T-cell (primary cell): ENCODE data around the gene CLDN25. TPM values are rescaled to one million over a fixed set of nuclear protein-coding genes. Genes with fewer than 3 reads are reported as not detected.

ENCODE experiments used
- ATAC-seq, 4 experiments: fragments of 200-7000 bp in 3 of 4; fragments of 150-1000 bp in 1 of 4; cut with Tn5 transposase; replicated peaks in 1 of 4; 1 replicate in 3 of 4; 2 replicates in 1 of 4; pipeline ENCODE4 v1.10.0; 2021; ENCODE audit warnings: moderate library complexity in 3 of 4, mild to moderate bottlenecking in 2 of 4, moderate number of reproducible peaks in 1 of 4
- CTCF ChIA-PET, 2 donors: fragments of 300-600 bp; sonication (Branson Sonifier 250); formaldehyde crosslinking; loops; one replicate each; lab custom pipeline; 2022; ENCODE audit warnings: antibody characterized with exemption in 2 of 2; lab: Charles Lee
- POLR2A ChIA-PET, 2 donors: fragments of 300-600 bp; sonication (Branson Sonifier 250); formaldehyde crosslinking; loops; one replicate each; lab custom pipeline; 2022; ENCODE audit warnings: antibody characterized with exemption in 2 of 2; lab: Charles Lee
- DNase-seq, 35 experiments: peaks; one replicate each; pipeline versions ENCODE4 v3.0.0 to v3.0.0-alpha.2; 2013 to 2023
- H3K27ac ChIP-seq: one replicate; pipeline ENCODE4 v1.5.1; 2013; ENCODE audit warnings: low read length
- H3K27me3 ChIP-seq, 2 experiments: replicated peaks in 1 of 2; 1 replicate in 1 of 2; 2 replicates in 1 of 2; pipeline versions ENCODE4 v1.6.1 to v1.7.0; 2013; ENCODE audit warnings: low read length in 1 of 2, mixed read lengths in 1 of 2; ENCODE audit not compliant: control insufficient read depth in 2 of 2, insufficient read depth in 2 of 2; ENCODE audit errors: extremely low read depth in 1 of 2
- H3K36me3 ChIP-seq, 2 donors: 1 replicate in 1 of 2; 2 replicates in 1 of 2; pipeline versions ENCODE4 v1.6.1 to v1.7.0; 2013; ENCODE audit warnings: low read length in 1 of 2; ENCODE audit not compliant: control insufficient read depth in 2 of 2, insufficient read depth in 1 of 2; ENCODE audit errors: extremely low read depth in 1 of 2
- H3K4me1 ChIP-seq, 2 experiments: 1 replicate in 1 of 2; 2 replicates in 1 of 2; pipeline versions ENCODE4 v1.6.1 to v1.7.0; 2013; ENCODE audit warnings: low read length in 2 of 2, mixed read lengths in 1 of 2; ENCODE audit not compliant: insufficient read depth in 2 of 2, control insufficient read depth in 1 of 2; ENCODE audit errors: extremely low read depth in 1 of 2
- H3K4me3 ChIP-seq, 2 donors: 1 replicate in 1 of 2; 2 replicates in 1 of 2; pipeline versions ENCODE4 v1.5.1 to v1.7.0; 2013; ENCODE audit warnings: mild to moderate bottlenecking in 2 of 2, low read length in 1 of 2, moderate library complexity in 1 of 2; ENCODE audit not compliant: control insufficient read depth in 1 of 2; ENCODE audit errors: extremely low read depth in 1 of 2
- H3K9me3 ChIP-seq: 2 replicates; pipeline ENCODE4 v1.7.0; 2013
- H3K27ac Mint-ChIP-seq, 2 donors: one replicate each; pipeline ENCODE4 v1.8.0; 2020 to 2021; ENCODE audit warnings: mild to moderate bottlenecking in 2 of 2, mixed read lengths in 2 of 2
- H3K27me3 Mint-ChIP-seq, 2 donors: one replicate each; pipeline ENCODE4 v1.8.0; 2021 to 2022; ENCODE audit warnings: mixed read lengths in 2 of 2
- H3K36me3 Mint-ChIP-seq: one replicate; pipeline ENCODE4 v1.8.0; 2021; ENCODE audit warnings: mixed read lengths
- H3K4me1 Mint-ChIP-seq, 3 donors: one replicate each; pipeline ENCODE4 v1.8.0; 2020 to 2022; ENCODE audit warnings: mixed read lengths in 3 of 3, mild to moderate bottlenecking in 1 of 3
- H3K4me3 Mint-ChIP-seq, 3 donors: one replicate each; pipeline ENCODE4 v1.8.0; 2020 to 2022; ENCODE audit warnings: mild to moderate bottlenecking in 3 of 3, mixed read lengths in 3 of 3, moderate library complexity in 3 of 3
- H3K9me3 Mint-ChIP-seq, 3 donors: one replicate each; pipeline ENCODE4 v1.8.0; 2020 to 2022; ENCODE audit warnings: mixed read lengths in 3 of 3
- WGBS: methylation state at CpG from one replicate; pipeline ENCODE4 v1.1.5; 2013; ENCODE audit warnings: missing lambda C conversion rate; ENCODE audit not compliant: insufficient coverage; 5-methylcytosine and 5-hydroxymethylcytosine counted together
- total RNA-seq, 35 experiments: library from RNA in 6 of 35; stranded (reverse) in 6 of 35; fragments of 120-200 nt in 1 of 35; gene quantifications; one replicate each; pipeline versions ENCODE4 v1.2.1 to v1.2.4 and lab custom pipeline; 2013 to 2026

The CLDN25 gene
- total RNA-seq, 5 donors from 2014 or later (not counting 1 experiment from before 2014, with no cell fraction given) = not detected

- ChIA-PET CTCF (interaction anchor here (0.6 to 1.4 kb wide), 7 partner anchors 8 to 1577 kb away, joined by 3 to 11 read pairs (median 3); partner anchors contain the start of gene ZW10 (in 1 of the 2)), POLR2A (interaction anchor here in 1 of 2 donors (0.6 kb wide), 1 partner anchor 38 kb away, joined by 3 read pairs; no protein-coding TSS in a partner anchor)
- Mint-ChIP-seq H3K27ac (no peak overlapping the region), H3K9me3 (no peaks in the 10 kb centered on the region), H3K27me3 (no peaks in the 10 kb centered on the region), H3K4me1 (no peaks in the 10 kb centered on the region), H3K4me3 (no peak overlapping the region), H3K36me3 (peaks cover 22% of the 10 kb centered on the region)
- Histone ChIP-seq H3K27me3 (no peaks in the 10 kb centered on the region), H3K36me3 (peaks cover 0 to 18% of the 10 kb centered on the region in 2 donors), H3K9me3 (no peaks in the 10 kb centered on the region), H3K4me1 (no peaks in the 10 kb centered on the region), H3K27ac (no peak overlapping the region), H3K4me3 (no peak overlapping the region)
- ATAC-seq (peak in 3 of 4 experiments; percentile 54 to 66 (median 63)), DNase-seq (peak in 3 of 35 experiments; percentile 6 to 49 (median 12))
- 81% methylated on average over 3 of the region's 3 CpGs for WGBS
Observed at GRCh38 chr11:113796663-113797259, 17.2 kb downstream of the CLDN25 start.

GRCh38 chr11:113802621-113803020 is 23.0 kb downstream of the CLDN25 start:
- no peak overlapping the region for H3K4me3 Mint-ChIP-seq
- CTCF ChIA-PET = interaction anchor here in 1 of 2 donors (0.5 to 1.2 kb wide), 2 partner anchors 9 to 21 kb away, joined by 3 to 4 read pairs; no protein-coding TSS in a partner anchor
- POLR2A ChIA-PET = interaction anchor here in 1 of 2 donors (0.6 kb wide), 1 partner anchor 483 kb away, joined by 3 read pairs; no protein-coding TSS in a partner anchor
- no peaks in the 10 kb centered on the region for H3K27me3 ChIP-seq
- H3K36me3 Mint-ChIP-seq = peaks cover 54% of the 10 kb centered on the region
- H3K4me1 Mint-ChIP-seq = no peaks in the 10 kb centered on the region
- H3K4me3 ChIP-seq = no peak overlapping the region
- H3K4me1 ChIP-seq = no peaks in the 10 kb centered on the region
- H3K9me3 Mint-ChIP-seq = no peaks in the 10 kb centered on the region
- no peaks in the 10 kb centered on the region for H3K9me3 ChIP-seq
- H3K27ac ChIP-seq = no peak overlapping the region
- no peaks in the 10 kb centered on the region for H3K27me3 Mint-ChIP-seq
- DNase-seq = no peak
- peaks cover 7 to 57% of the 10 kb centered on the region in 2 donors for H3K36me3 ChIP-seq
- ATAC-seq = no peak
- no peak overlapping the region for H3K27ac Mint-ChIP-seq

GRCh38 chr11:113805640-113806039 is 26.0 kb downstream of the CLDN25 start:
- Mint-ChIP-seq H3K4me3 (no peak overlapping the region), H3K27ac (no peak overlapping the region), H3K9me3 (no peaks in the 10 kb centered on the region), H3K27me3 (no peaks in the 10 kb centered on the region), H3K4me1 (no peaks in the 10 kb centered on the region), H3K36me3 (peaks cover 61% of the 10 kb centered on the region)
- no peak overlapping the region for H3K4me3 ChIP-seq
- no peaks in the 10 kb centered on the region for H3K27me3 ChIP-seq
- no peak overlapping the region for H3K27ac ChIP-seq
- ATAC-seq (no peak), DNase-seq (no peak)
- ChIA-PET CTCF (interaction anchor here in 1 of 2 donors (0.7 kb wide), 1 partner anchor 454 kb away, joined by 5 read pairs; no protein-coding TSS in a partner anchor), POLR2A (no interaction called here)
- H3K36me3 ChIP-seq = peaks cover 15 to 64% of the 10 kb centered on the region in 2 donors
- H3K4me1 ChIP-seq = no peaks in the 10 kb centered on the region
- H3K9me3 ChIP-seq = no peaks in the 10 kb centered on the region

- no CpG with 5 or more reads among the region's 2 CpGs for WGBS
- H3K4me3 Mint-ChIP-seq = no peak overlapping the region
- Histone ChIP-seq H3K27ac (no peak overlapping the region), H3K4me3 (no peak overlapping the region), H3K9me3 (no peaks in the 10 kb centered on the region), H3K36me3 (peaks cover 15 to 61% of the 10 kb centered on the region in 2 donors), H3K4me1 (no peaks in the 10 kb centered on the region), H3K27me3 (no peaks in the 10 kb centered on the region)
- no peaks in the 10 kb centered on the region for H3K9me3 Mint-ChIP-seq
- H3K36me3 Mint-ChIP-seq = peaks cover 61% of the 10 kb centered on the region
- ATAC-seq = no peak
- CTCF ChIA-PET = interaction anchor here (0.7 to 1.5 kb wide), 5 partner anchors 9 to 454 kb away, joined by 3 to 5 read pairs (median 4); no protein-coding TSS in a partner anchor
- POLR2A ChIA-PET = no interaction called here
- no peaks in the 10 kb centered on the region for H3K4me1 Mint-ChIP-seq
- no peaks in the 10 kb centered on the region for H3K27me3 Mint-ChIP-seq
- no peak overlapping the region for H3K27ac Mint-ChIP-seq
- DNase-seq = peak in 1 of 35 experiments; percentile 14
Observed at GRCh38 chr11:113806406-113806805, 26.8 kb downstream of the CLDN25 start.

GRCh38 chr11:113808931-113809330 is 29.3 kb downstream of the CLDN25 start:
- ATAC-seq (no peak), DNase-seq (no peak)
- Histone ChIP-seq H3K4me3 (no peak overlapping the region), H3K27me3 (no peaks in the 10 kb centered on the region), H3K36me3 (peaks cover 13 to 38% of the 10 kb centered on the region in 2 donors), H3K4me1 (no peaks in the 10 kb centered on the region), H3K9me3 (no peaks in the 10 kb centered on the region), H3K27ac (no peak overlapping the region)
- ChIA-PET CTCF (interaction anchor here in 1 of 2 donors (0.5 kb wide), 1 partner anchor 504 kb away, joined by 4 read pairs; no protein-coding TSS in a partner anchor), POLR2A (no interaction called here)
- Mint-ChIP-seq H3K4me1 (no peaks in the 10 kb centered on the region), H3K27me3 (no peaks in the 10 kb centered on the region), H3K27ac (no peak overlapping the region), H3K9me3 (no peaks in the 10 kb centered on the region), H3K4me3 (no peak overlapping the region), H3K36me3 (peaks cover 64% of the 10 kb centered on the region)
- WGBS = no CpG with 5 or more reads among the region's 2 CpGs

- no peak overlapping the region for H3K4me3 ChIP-seq
- CTCF ChIA-PET = no interaction called here
- no peaks in the 10 kb centered on the region for H3K27me3 Mint-ChIP-seq
- H3K4me1 ChIP-seq = no peaks in the 10 kb centered on the region
- no peak for ATAC-seq
- no peak for DNase-seq
- H3K9me3 Mint-ChIP-seq = no peaks in the 10 kb centered on the region
- H3K4me3 Mint-ChIP-seq = no peak overlapping the region
- no peaks in the 10 kb centered on the region for H3K27me3 ChIP-seq
- no peak overlapping the region for H3K27ac ChIP-seq
- H3K36me3 Mint-ChIP-seq = peaks cover 52% of the 10 kb centered on the region
- H3K9me3 ChIP-seq = no peaks in the 10 kb centered on the region
- peaks cover 0 to 22% of the 10 kb centered on the region in 2 donors for H3K36me3 ChIP-seq
- POLR2A ChIA-PET = no interaction called here
- no peaks in the 10 kb centered on the region for H3K4me1 Mint-ChIP-seq
- no peak overlapping the region for H3K27ac Mint-ChIP-seq
Observed at GRCh38 chr11:113814181-113814580, 34.6 kb downstream of the CLDN25 start.
